Measurements from ENCODE around the gene NR6A1.

The NR6A1 gene

GRCh38 chr9:124660341-124660801 is 110.7 kb downstream of the NR6A1 start:
- TF ChIP-seq, protein P1, sequence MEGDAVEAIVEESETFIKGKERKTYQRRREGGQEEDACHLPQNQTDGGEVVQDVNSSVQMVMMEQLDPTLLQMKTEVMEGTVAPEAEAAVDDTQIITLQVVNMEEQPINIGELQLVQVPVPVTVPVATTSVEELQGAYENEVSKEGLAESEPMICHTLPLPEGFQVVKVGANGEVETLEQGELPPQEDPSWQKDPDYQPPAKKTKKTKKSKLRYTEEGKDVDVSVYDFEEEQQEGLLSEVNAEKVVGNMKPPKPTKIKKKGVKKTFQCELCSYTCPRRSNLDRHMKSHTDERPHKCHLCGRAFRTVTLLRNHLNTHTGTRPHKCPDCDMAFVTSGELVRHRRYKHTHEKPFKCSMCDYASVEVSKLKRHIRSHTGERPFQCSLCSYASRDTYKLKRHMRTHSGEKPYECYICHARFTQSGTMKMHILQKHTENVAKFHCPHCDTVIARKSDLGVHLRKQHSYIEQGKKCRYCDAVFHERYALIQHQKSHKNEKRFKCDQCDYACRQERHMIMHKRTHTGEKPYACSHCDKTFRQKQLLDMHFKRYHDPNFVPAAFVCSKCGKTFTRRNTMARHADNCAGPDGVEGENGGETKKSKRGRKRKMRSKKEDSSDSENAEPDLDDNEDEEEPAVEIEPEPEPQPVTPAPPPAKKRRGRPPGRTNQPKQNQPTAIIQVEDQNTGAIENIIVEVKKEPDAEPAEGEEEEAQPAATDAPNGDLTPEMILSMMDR (IDR thresholded peaks at IDR 0.05; ENCODE audit: low read depth, low read length), result no peak
- Histone ChIP-seq H3K4me3 (ENCODE audit: low read depth, low read length) (peak overlapping the region; percentile 89), H3K9me3 (no peaks in the 10 kb centered on the region), H3K4me1 (peaks cover 14% of the 10 kb centered on the region), H3K27me3 (no peaks in the 10 kb centered on the region), H3K36me3 (no peaks in the 10 kb centered on the region; the same call in 1 of the 2 replicates)
- peak; percentile 14 for DNase-seq

DNA sequence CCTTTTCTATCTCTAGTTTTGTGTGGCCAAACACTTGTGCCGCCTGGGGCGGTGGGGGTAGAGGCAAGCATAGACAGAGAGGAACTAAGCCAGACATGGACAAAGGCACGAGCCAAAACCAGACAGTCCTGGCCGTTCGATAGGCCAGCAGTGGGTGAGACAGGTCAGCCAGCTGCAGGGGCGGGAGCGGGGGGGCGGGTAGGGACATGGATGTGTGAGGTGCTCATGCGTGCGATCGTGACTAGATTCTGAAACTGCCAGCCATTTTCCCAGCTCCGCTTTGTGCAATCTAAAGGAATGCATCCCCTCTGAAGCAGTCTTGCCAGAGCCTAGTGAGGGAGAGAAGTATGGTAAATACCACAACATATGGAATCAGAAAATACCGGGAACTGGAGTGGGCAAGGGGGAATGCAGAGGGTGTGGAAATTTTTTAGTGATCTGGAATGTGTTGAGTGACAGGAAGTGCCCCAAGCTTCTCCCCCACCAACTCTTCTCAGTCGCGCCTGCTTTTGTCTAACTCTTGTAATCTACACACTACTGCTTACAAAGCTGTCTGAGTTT is 111.9 kb downstream of the NR6A1 start:
- Histone ChIP-seq H3K4me1 (peaks cover 14% of the 10 kb centered on the region), H3K9me3 (no peaks in the 10 kb centered on the region), H3K36me3 (no peaks in the 10 kb centered on the region; the same call in 1 of the 2 replicates), H3K27me3 (no peaks in the 10 kb centered on the region), H3K4me3 (ENCODE audit: low read depth, low read length) (peak overlapping the region; percentile 89)
- TF ChIP-seq, protein P1 (IDR thresholded peaks at IDR 0.05; ENCODE audit: low read depth, low read length), result no peak
- DNase-seq, result peak; percentile 90

DNA sequence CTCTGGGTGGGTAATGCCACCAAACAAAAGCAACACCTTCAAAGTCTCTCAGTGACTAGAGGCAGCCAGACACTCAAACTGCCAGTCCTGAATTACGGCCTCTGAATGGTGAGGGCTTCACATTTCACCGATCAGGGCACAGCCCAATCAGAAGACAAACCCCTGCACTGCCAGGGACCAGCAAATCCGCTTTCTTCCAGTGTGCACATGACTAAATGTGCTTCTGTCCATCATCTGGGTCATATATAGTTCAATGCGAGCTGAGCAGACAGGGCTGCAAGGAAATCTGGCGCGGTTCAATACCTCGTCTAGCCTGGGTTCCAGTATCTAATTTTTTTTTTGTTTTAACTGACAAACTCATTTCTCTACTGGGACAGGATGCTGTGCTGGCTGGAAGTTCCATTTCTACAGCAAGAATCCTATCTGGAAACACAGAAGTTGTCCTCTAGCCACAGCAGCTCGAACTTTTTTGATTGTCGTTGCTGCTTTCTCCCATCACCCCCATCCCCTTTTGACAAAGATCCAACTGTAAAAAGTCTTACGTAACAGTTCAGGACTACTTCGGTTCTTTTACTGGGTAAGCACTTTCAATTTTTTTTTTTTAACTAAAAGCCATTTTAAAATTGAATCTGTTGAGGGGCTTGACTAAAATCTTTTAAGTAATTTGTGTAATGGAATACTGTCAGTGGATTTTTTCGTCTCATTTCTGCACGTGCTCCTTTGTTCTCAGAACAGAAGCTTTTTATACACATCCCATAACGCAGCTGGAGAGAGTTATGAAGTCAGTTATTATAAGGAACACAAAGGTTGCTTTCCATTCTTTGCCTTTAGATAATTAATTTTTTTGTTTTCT is 112.7 kb downstream of the NR6A1 start:
- Histone ChIP-seq H3K9me3 (no peaks in the 10 kb centered on the region), H3K36me3 (no peaks in the 10 kb centered on the region), H3K4me3 (ENCODE audit: low read depth, low read length) (peak overlapping the region; percentile 89), H3K4me1 (peaks cover 14% of the 10 kb centered on the region), H3K27me3 (no peaks in the 10 kb centered on the region)
- TF ChIP-seq, protein P1 (IDR thresholded peaks at IDR 0.05; ENCODE audit: low read depth, low read length), result no peak
- peak; percentile 89 for DNase-seq

DNA sequence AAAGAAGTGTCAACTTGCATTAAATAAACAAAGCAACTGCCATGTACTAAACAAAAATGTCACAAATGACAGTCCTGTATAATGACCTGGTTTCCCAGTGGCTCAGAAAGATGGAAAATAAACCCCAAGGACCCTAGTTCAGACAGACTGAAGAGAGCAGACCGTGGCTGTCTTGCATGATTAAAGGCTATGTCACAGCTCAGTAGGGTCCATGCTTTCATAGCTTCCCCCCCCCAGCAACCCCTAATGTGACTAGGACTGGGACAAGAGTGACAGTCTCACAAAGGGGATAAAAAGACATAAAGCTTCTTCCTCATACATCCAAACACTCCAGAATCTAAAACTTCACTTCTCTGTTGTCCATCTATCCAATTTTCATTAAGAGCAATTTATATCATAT is 113.6 kb downstream of the NR6A1 start:
- no peaks in the 10 kb centered on the region for H3K9me3 ChIP-seq
- H3K27me3 ChIP-seq, result no peaks in the 10 kb centered on the region
- no peak overlapping the region for H3K4me3 ChIP-seq (ENCODE audit: low read depth, low read length)
- peaks cover 11% of the 10 kb centered on the region for H3K4me1 ChIP-seq
- TF ChIP-seq, protein P1 (IDR thresholded peaks at IDR 0.05; ENCODE audit: low read depth, low read length), result no peak
- no peaks in the 10 kb centered on the region for H3K36me3 ChIP-seq
- DNase-seq, result no peak

DNA sequence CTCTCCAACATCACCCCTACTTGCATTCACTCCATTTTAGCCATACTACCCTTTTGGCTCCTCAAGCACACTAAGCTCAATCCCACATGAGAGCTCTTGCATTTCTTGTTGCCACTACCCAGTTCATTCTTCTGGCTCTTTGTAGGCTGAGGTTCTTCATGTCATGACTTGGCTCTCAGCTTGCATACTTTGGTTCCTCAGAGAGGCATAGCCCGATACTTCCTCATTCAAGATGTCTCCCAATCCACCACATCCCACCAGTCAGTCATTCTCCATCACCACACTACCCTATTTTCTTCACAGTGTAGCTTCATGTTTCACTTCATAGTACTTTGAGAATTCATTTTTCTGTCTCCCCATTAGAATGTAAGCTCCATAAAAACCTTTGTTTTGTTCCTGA is 116.7 kb downstream of the NR6A1 start:
- no peaks in the 10 kb centered on the region for H3K9me3 ChIP-seq
- no peaks in the 10 kb centered on the region for H3K36me3 ChIP-seq
- TF ChIP-seq, protein P1 (IDR thresholded peaks at IDR 0.05; ENCODE audit: low read depth, low read length), result no peak
- DNase-seq, result no peak
- no peaks in the 10 kb centered on the region for H3K27me3 ChIP-seq
- H3K4me3 ChIP-seq (ENCODE audit: low read depth, low read length), result no peak overlapping the region
- H3K4me1 ChIP-seq, result peaks cover 5% of the 10 kb centered on the region
